MCF 10A (cell line): Measurements from ENCODE around the gene SF3B3. TPM values are rescaled to one million over a fixed set of nuclear protein-coding genes. Genes with fewer than 3 reads are reported as not detected.

Experiments
- BruUV-seq: library from RNA; stranded (reverse); fragments of 400-500 nt; replicated peaks from 2 replicates; lab custom pipeline; 2021; lab: Mats Ljungman, UMichigan
- CTCF ChIA-PET: fragments of 300-600 bp; sonication (Branson Sonifier 250); formaldehyde crosslinking; extraction: SDS; loops from one replicate; lab custom pipeline; 2021; ENCODE audit warnings: antibody characterized with exemption, inconsistent platforms; lab: Yijun Ruan, JAX
- POLR2A ChIA-PET: fragments of 300-600, 350-650 bp; sonication (Branson Sonifier 250); formaldehyde crosslinking; extraction: SDS; loops from one replicate; lab custom pipeline; 2020; ENCODE audit warnings: antibody characterized with exemption, inconsistent platforms; lab: Yijun Ruan, JAX
- DNase-seq: peaks from one replicate; pipeline ENCODE4 v3.0.0-alpha.2; 2018; ENCODE audit not compliant: unreplicated experiment
- H3K27ac Mint-ChIP-seq: one replicate; pipeline ENCODE4 v1.8.0; 2022; ENCODE audit warnings: mild to moderate bottlenecking, low read depth, mixed read lengths; ENCODE audit not compliant: unreplicated experiment
- H3K27me3 Mint-ChIP-seq: one replicate; pipeline ENCODE4 v1.8.0; 2022; ENCODE audit warnings: mixed read lengths; ENCODE audit not compliant: insufficient read depth, unreplicated experiment
- H3K36me3 Mint-ChIP-seq: one replicate; pipeline ENCODE4 v1.8.0; 2022; ENCODE audit warnings: mild to moderate bottlenecking, moderate library complexity, mixed read lengths; ENCODE audit not compliant: insufficient read depth, unreplicated experiment
- H3K4me1 Mint-ChIP-seq: one replicate; pipeline ENCODE4 v1.8.0; 2022; ENCODE audit warnings: mixed read lengths; ENCODE audit not compliant: insufficient read depth, unreplicated experiment
- H3K4me3 Mint-ChIP-seq: one replicate; pipeline ENCODE4 v1.8.0; 2022; ENCODE audit warnings: mild to moderate bottlenecking, moderate library complexity, mixed read lengths; ENCODE audit not compliant: unreplicated experiment
- H3K9me3 Mint-ChIP-seq: one replicate; pipeline ENCODE4 v1.8.0; 2022; ENCODE audit warnings: mixed read lengths; ENCODE audit not compliant: unreplicated experiment
- CTCF ChIP-seq: fragments of 200-600 bp; IDR thresholded peaks from one replicate; pipeline ENCODE4 v1.8.0; 2022; ENCODE audit warnings: antibody characterized with exemption, mild to moderate bottlenecking; ENCODE audit not compliant: unreplicated experiment
- intact Hi-C: fragments of 100-400 bp; cut with micrococcal nuclease; formaldehyde crosslinking; loops from 2 replicates; pipeline ENCODE4 v1.14.1; 2022
- total RNA-seq: library from RNA; stranded (reverse); gene quantifications from 2 replicates; pipeline ENCODE4 v1.2.3, GENCODE V29; 2022

The SF3B3 gene
- total RNA-seq, 1 experiment from 2014 or later, result 309 TPM

GRCh38 chr16:70480127-70481105, 43.2 kb upstream of the SF3B3 start:
- H3K4me3 Mint-ChIP-seq, result no peak overlapping the region
- CTCF ChIA-PET, result interaction anchor here (0.6 kb wide), 1 partner anchor 221 kb away, joined by 3 read pairs; no protein-coding TSS in a partner anchor
- DNase-seq, result no peak
- no peak overlapping the region for H3K27ac Mint-ChIP-seq
- H3K36me3 Mint-ChIP-seq, result peaks cover 28% of the 10 kb centered on the region
- no peaks in the 10 kb centered on the region for H3K27me3 Mint-ChIP-seq
- H3K9me3 Mint-ChIP-seq, result no peaks in the 10 kb centered on the region
- TSS peak; percentile 63 for BruUV-seq
- peaks cover 8% of the 10 kb centered on the region for H3K4me1 Mint-ChIP-seq
- POLR2A ChIA-PET, result interaction anchor here (0.6 to 1.3 kb wide), 4 partner anchors 36 to 171 kb away, joined by 3 read pairs; no protein-coding TSS in a partner anchor
- intact Hi-C loops, result no loop called here
- TF ChIP-seq CTCF, result no peak

DNA sequence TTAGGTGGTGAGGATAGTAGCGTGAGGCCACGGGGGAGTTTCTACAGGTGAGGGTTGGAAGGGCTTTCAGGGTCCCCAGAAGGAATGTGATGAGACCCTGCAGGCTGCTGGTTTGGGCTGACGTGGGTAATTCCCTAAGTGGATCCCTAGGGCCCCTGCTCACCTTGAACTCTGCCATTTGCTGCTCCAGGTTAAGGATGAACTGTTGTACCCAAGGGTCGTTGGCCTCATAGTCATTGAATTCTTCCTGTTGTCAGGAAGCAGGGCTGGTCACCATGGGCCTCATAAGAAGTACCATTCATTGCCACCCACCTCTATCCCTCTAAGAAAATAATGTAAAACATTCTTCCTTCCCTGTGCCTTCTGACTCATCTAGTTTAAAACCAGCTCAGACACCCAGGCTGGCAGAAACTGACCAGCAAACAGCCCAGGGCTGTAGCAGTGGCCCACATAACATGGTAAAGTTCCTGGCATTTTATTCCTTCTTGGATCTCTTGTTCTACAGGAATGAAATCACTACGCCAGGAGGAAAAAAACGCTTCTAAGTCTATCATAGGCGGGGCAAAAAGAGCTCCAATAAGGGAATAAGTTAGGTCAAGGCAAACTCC, 41.6 kb upstream of the SF3B3 start:
- ChIA-PET POLR2A (interaction anchor here (1.0 to 1.2 kb wide), 2 partner anchors 10 to 12 kb away, joined by 3 to 7 read pairs; no protein-coding TSS in a partner anchor), CTCF (no interaction called here)
- no peak overlapping the region for H3K27ac Mint-ChIP-seq
- intact Hi-C loops, result no loop called here
- no peak overlapping the region for H3K4me3 Mint-ChIP-seq
- H3K4me1 Mint-ChIP-seq, result no peaks in the 10 kb centered on the region
- peaks cover 38% of the 10 kb centered on the region for H3K36me3 Mint-ChIP-seq
- no peaks in the 10 kb centered on the region for H3K9me3 Mint-ChIP-seq
- no TSS peak for BruUV-seq
- peak; percentile 20 for DNase-seq
- TF ChIP-seq CTCF, result no peak
- H3K27me3 Mint-ChIP-seq, result no peaks in the 10 kb centered on the region

- no peaks in the 10 kb centered on the region for H3K9me3 Mint-ChIP-seq
- no peak overlapping the region for H3K27ac Mint-ChIP-seq
- intact Hi-C loops, result no loop called here
- POLR2A ChIA-PET, result interaction anchor here (1.0 to 1.2 kb wide), 2 partner anchors 10 to 11 kb away, joined by 3 to 7 read pairs; no protein-coding TSS in a partner anchor
- BruUV-seq, result no TSS peak
- CTCF ChIA-PET, result interaction anchor here (0.6 kb wide), 1 partner anchor 149 kb away, joined by 4 read pairs; no protein-coding TSS in a partner anchor
- no peak for DNase-seq
- H3K4me1 Mint-ChIP-seq, result no peaks in the 10 kb centered on the region
- no peak for TF ChIP-seq CTCF
- no peaks in the 10 kb centered on the region for H3K27me3 Mint-ChIP-seq
- H3K4me3 Mint-ChIP-seq, result no peak overlapping the region
- H3K36me3 Mint-ChIP-seq, result peaks cover 34% of the 10 kb centered on the region
These were observed 41.0 kb upstream of the SF3B3 start for GRCh38 chr16:70482624-70483023.

GRCh38 chr16:70483426-70483825, 40.2 kb upstream of the SF3B3 start:
- Mint-ChIP-seq H3K27ac (no peak overlapping the region), H3K4me3 (no peak overlapping the region)

More at GRCh38 chr16:70483426-70483825, 40.2 kb upstream of the SF3B3 start:
- CTCF ChIA-PET, result no interaction called here
- H3K36me3 Mint-ChIP-seq, result peaks cover 35% of the 10 kb centered on the region
- no peaks in the 10 kb centered on the region for H3K9me3 Mint-ChIP-seq
- no peaks in the 10 kb centered on the region for H3K27me3 Mint-ChIP-seq
- POLR2A ChIA-PET, result interaction anchor here (0.8 kb wide), 1 partner anchor 102 kb away, joined by 3 read pairs; no protein-coding TSS in a partner anchor
- H3K4me1 Mint-ChIP-seq, result no peaks in the 10 kb centered on the region
- DNase-seq, result no peak
- no peak for TF ChIP-seq CTCF
- no TSS peak for BruUV-seq
- intact Hi-C loops, result no loop called here
